Astrocyte of the hippocampus (primary cell): ENCODE results near the gene WBP1.
"Not testable (repeated sequence)": the region's sequence is repeated elsewhere in the genome, so short reads cannot be mapped to it uniquely, and the experiment has no call there.

ENCODE experiments used
- DNase-seq: peaks from one replicate; pipeline ENCODE4 v3.0.0; 2011; ENCODE audit warnings: low read depth, low spot score

WBP1 gene

GRCh38 chr2:74481961-74482800 lies 23.9 kb downstream of the WBP1 start:
- DNase-seq = no peak

DNA sequence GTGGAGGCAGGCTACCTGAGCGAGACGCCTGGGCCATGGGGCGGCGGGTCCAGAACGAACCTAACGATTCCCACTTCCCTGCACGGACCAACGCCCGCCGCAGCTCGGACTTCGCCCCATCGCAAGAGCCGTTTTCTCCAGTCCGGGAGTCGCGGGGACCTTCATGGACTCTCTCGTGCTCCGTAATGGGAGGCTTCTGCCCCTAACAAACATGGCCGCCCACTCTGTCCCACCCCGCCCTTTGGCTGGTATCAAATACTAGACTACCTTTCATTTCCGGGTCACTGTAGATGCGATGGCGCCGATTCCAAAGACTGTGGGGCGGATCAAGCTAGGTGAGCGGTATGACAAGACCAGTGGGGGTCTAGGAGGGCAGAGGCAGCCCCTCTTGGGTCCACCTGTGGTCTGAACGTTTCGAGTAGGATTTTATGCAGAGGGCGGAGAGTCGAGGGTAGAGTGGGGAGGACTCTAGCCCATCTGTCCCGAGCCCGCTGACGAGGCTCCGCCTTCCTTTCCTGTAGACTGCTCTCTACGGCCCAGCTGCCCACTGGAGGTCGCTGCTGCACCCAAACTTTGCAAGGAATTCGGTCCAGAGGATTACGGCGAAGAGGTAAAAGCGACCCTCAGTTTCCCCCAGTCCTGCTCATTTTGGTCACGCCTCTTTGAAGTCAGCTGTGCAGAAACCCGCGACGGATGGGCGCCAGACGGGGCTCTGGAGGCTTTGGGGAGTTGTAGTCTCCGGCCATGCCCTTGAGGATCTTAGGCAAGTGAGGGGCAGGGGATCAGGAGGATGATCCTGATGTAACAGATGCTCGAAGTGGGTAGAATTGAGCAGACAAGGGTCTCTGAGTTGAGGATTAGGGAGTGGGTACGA lies 24.8 kb downstream of the WBP1 start, which contains the start of the genes CCDC142 and TTC31:
TSS of gene CCDC142 (minus strand) at position 198 of the 874 bp plus-strand sequence. CDS start at position 37, 161 bp downstream.
TSS of gene TTC31 (plus strand) at position 281 of the 874 bp plus-strand sequence. CDS start at position 296, 15 bp downstream.
- DNase-seq = peak; percentile 97

- DNase-seq = not testable (repeated sequence)
Observed at GRCh38 chr2:74483675-74484164, 25.5 kb downstream of the WBP1 start.

DNA sequence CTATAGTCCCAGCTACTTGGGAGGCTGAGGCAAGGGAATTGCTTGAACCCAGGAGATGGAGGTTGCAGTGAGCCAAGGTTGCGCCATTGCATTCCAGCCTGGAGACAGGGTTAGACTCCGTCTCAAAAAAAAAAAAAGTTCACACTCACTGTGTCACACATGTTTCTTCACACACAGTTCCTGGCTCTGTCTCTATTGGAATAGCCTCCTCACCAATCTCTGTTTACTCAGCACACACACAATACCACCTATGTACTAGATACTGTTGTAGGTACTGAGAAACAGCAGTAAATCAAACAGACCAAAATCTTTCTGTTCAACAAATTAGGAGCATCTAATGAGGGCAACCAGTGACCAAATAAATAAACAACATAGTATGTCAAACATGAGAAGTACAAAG lies 27.9 kb downstream of the WBP1 start:
- no peak for DNase-seq

DNA sequence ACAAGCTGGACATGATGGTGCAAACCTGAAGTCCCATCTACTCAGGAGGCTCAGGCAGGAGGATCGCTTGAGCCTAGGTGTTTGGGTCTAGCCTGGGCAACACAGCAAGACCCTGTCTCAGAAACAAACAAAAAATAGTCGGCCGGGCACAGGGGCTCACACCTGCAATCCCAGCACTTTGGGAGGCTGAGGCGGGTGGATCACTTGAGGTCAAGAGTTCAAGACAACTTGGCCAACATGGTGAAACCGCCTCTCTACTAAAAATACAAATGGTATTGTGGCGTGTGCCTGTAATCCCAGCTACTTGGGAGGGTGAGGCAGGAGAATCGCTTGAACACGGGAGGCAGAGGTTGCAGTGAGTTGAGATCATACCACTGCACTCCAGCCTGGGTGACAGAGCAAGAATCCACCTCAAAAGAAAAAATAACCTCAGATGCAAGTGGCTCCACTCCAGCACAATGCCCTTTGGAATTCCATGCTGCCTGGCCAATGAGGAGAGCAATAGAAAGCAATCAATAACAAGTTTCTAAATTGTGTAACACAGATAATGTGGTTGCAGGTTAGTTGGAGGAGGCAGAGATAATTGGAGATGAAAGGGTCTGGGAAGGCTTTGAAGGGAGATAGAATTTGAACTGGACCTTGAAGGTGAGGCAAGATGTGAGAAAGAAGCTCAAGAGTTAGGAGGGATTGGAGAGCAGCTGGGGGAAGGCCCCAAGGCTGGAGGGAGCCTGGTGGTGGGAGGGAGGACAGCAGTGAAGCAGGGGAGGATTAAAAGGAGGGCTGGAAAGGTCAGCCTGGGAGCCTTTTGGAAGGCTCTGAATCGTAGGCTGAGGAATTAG lies 30.6 kb downstream of the WBP1 start:
- no peak for DNase-seq

DNA sequence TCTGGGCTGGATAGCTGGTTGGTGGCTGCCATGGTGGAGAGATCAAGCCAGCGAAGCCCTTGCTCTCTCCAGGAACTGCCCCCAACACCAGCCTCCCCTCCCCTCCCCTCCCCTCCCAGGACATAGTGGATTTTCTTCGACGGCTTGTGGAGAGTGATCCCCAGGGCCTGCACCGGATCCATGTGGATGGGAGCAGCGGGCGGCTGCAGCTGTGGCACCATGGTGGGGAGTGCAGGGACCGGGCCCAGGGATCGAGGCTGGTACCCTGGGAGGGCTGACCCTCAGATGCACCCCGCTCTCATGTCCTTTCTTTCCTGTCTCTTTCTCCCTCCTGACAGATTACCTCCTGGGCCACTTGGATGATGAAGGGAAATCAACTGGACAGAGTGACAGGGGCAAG lies 31.7 kb downstream of the WBP1 start:
- DNase-seq = no peak

GRCh38 chr2:74491648-74492544 lies 33.7 kb downstream of the WBP1 start:
- no peak for DNase-seq

DNA sequence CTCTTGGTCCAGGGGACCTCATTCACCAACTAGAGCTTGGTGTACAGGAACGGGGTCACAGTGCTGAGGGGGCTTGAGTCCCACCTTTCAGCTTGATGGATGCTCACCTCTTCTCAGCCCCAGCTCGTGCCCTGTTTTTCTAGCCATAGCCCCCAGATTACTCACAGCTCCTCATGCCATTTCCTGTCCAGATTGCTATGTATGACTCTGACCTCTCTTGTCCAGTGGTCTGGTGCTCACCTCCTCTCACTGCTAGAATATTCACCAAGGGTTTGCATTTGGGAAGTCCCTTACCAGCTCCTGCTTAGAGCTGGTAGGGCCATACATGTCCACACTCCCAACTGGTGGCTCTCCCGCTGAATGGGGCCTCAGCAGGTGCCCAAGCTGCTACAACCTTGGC lies 35.3 kb downstream of the WBP1 start:
- no peak for DNase-seq

DNA sequence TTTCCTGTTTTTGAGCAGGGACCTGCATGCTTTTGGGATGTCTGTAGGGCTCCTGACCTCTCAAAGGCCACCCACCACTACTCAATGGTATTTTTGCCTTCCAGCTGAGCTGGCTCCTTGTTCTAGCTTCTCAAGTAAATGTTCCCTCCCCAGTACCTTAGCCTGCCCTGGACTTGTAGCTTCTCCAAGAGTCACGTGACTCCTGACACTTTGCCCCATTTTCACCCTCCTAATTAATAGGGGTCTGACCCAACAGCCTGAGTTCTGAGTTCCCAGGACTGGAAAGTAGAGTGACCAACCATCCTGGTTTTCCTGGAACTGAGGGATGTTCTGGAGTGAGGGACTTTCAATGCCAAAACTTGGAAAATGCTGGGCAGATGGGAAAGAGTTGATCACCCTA lies 37.2 kb downstream of the WBP1 start:
- no peak for DNase-seq

DNA sequence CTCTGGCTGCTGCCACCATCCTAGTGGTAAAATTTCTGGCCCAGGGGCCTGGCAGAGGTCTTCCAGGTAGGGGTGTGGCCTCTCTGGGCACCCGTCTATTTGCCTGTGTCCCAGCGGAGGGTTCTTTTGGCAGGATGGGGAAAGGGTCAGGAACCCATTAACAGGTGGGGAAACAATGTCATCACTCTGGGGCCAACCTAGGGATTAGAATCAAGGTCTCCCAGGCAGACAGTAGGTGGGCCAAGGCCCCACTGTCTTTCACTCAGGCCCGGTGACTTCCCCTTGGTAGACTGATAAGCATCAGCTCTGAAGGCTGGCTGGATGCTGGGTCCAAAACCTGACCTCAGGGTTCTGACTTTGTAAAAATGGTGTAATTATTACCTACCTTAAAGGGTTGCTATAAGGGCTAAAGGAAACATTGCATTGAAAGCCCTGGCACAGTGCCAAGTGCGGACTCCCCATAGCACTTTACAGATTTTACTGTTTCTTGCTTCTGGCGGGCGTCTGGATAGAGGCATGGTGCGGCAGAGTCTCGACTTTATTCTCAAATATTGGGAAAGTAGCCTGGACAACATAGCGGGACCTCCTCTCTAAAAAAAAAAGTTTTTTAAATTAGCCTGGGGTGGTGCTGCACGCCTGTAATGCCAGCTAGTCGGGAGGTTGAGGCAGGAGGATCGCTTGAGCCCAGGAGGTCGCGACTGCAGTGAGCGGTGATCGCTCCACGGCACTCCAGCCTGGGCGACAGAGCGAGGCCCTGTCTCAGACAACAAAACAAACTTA lies 38.9 kb downstream of the WBP1 start:
- DNase-seq = no peak

- DNase-seq = peak; percentile 31
Observed at GRCh38 chr2:74497777-74498499, 39.7 kb downstream of the WBP1 start.

GRCh38 chr2:74498500-74499266 lies 40.4 kb downstream of the WBP1 start:
- DNase-seq = peak; percentile 55

GRCh38 chr2:74499267-74499939 lies 41.2 kb downstream of the WBP1 start, which contains the start of gene LBX2:
Gene LBX2, minus strand, starts transcription at chr2:74499603. Its CDS starts 66 bp downstream, at chr2:74499537.
- peak; percentile 52 for DNase-seq

GRCh38 chr2:74499940-74500577 lies 41.8 kb downstream of the WBP1 start:
- no peak for DNase-seq

DNA sequence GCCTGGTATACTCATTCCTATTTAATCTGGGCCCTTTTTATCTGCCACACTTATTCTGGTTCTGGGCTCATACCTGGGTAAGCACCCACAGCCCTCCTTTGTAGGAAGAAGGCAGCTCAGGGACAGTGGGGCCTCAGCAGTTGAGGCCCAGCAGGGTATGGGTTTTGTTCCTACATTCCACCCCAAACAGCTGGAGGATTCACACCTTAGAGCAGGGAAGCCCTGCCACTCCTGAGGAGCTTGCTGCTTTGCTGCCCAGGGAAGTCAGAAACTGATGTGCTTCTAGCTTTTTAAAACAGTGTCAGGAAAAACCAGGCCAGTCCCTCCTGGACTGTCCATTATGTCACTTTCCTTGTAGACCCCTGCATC lies 42.3 kb downstream of the WBP1 start:
- no peak for DNase-seq

GRCh38 chr2:74501335-74502071 lies 43.3 kb downstream of the WBP1 start:
- peak; percentile 13 for DNase-seq
